NCI-H2171 (cell line): ENCODE measurements around the gene ASTN2.
"Not testable (repeated sequence)": the region's sequence is repeated elsewhere in the genome, so short reads cannot be mapped to it uniquely, and the experiment has no call there.

Source experiments
- DNase-seq: peaks from one replicate; lab custom pipeline; 2025; lab: John Stamatoyannopoulos, UW

ASTN2 gene

DNA sequence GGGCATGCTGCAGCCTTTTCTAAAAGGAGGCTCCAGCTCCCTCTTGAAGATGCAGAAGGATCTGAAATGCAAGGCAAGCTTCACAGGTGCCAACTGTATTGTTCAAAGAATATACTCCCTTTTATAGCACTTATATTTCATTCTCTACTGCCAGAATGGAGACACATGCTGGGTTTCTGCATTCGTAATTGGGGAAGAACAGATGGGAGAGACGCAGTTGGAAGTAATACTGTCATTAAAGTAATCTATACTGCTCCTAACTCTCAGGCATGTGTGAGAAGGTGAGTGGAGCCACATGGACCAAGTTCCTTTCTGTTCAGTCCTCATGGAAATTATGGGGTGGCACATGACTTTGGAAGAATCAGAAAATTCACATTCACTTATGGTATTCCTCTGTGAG lies 501.3 kb downstream of the ASTN2 start:
- peak; percentile 65 for DNase-seq

DNA sequence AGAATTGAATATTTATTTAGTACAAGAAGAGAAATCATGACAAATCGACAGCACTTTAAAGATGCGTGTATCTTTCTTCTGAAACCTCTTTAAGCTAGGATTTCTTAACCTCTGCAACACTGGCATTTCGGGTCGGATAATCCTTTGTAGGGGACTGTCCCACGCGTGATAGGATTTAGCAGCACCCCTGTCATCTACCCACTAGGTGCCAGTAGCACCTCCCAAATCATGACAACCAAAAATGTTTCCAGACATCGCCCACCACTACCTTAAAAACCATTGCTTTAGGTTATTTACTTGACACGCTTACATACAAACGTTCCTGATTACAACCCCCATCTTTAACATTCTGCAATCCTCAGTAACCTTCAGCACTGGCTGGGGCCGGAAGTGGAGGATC lies 504.7 kb downstream of the ASTN2 start:
- DNase-seq: no peak

- DNase-seq: no peak
Observed at GRCh38 chr9:116907989-116908388, 506.9 kb downstream of the ASTN2 start.

GRCh38 chr9:116905171-116905588 lies 509.7 kb downstream of the ASTN2 start:
- DNase-seq: no peak

GRCh38 chr9:116904165-116904564 lies 510.7 kb downstream of the ASTN2 start:
- DNase-seq: no peak

GRCh38 chr9:116901260-116901659 lies 513.6 kb downstream of the ASTN2 start:
- no peak for DNase-seq

DNA sequence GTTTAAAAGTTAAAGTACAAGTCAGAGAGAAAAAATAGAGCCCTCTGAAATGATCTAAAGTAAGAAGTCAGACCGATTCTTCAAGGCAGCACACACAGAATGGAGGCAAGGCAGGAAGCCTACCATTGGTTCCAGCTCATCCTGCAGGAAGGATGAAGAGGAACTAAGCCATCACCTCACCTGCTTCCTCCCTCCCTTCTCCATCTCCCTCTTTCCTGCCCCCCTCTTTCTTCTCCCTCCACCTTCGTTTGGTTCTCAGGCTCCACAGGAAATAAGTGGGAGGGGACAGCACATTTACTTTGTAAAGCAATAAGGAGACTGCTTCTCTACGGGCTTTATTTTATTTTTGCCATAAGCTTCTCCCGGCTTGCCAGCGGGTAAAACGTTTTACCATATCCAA lies 514.3 kb downstream of the ASTN2 start:
- DNase-seq: no peak

- DNase-seq: no peak
Observed at GRCh38 chr9:116900007-116900367, 514.9 kb downstream of the ASTN2 start.

GRCh38 chr9:116899337-116900006 lies 515.4 kb downstream of the ASTN2 start:
- DNase-seq: no peak

- DNase-seq: not testable (repeated sequence)
Observed at GRCh38 chr9:116898131-116898530, 516.7 kb downstream of the ASTN2 start.

DNA sequence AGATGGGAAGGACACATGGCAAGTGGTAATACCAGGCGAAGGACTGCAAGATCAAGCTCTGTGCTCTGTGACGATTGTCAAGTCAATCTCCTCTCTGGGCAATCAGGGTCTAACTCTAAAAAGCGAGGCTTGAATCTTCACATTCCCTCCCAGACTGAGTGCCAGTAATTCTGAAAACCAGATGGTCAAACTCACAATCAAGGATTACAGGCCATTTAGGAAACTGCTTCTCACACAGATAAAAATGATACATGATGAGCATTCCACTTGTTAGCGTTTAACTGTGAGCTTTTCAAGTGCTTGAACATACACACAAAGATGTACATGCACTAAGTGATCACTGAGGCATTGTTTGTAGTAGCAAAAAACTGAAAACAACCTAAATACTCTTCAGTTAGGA lies 517.7 kb downstream of the ASTN2 start:
- DNase-seq: no peak

- DNase-seq: no peak
Observed at GRCh38 chr9:116895961-116896360, 518.9 kb downstream of the ASTN2 start.

DNA sequence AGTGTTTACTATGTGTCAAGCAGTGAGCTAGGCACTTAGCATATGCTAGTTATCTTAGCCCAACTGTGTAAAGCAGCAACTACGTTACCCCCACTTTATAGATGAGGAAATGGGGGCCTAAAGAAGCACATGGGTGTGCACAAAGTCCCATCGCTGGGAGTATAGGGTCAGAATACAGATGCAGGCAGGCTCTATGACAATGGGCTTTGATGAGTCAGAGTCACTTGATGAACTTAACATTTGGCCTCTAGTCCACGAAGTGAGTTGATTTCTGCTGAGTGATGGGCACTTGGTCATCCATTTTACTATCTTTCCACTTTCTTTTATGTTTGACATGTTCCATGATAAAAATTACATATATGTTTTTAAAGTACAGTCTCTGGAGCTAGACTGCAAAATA lies 523.4 kb downstream of the ASTN2 start:
- no peak for DNase-seq

GRCh38 chr9:116888476-116888875 lies 526.4 kb downstream of the ASTN2 start:
- DNase-seq: not testable (repeated sequence)

- DNase-seq: no peak
Observed at GRCh38 chr9:116888066-116888465, 526.8 kb downstream of the ASTN2 start.

GRCh38 chr9:116883676-116884075 lies 531.2 kb downstream of the ASTN2 start:
- no peak for DNase-seq

- DNase-seq: no peak
Observed at GRCh38 chr9:116877072-116877471, 537.8 kb downstream of the ASTN2 start.

GRCh38 chr9:116875576-116875975 lies 539.3 kb downstream of the ASTN2 start:
- no peak for DNase-seq

- no peak for DNase-seq
Observed at GRCh38 chr9:116873937-116874914, 540.6 kb downstream of the ASTN2 start.

DNA sequence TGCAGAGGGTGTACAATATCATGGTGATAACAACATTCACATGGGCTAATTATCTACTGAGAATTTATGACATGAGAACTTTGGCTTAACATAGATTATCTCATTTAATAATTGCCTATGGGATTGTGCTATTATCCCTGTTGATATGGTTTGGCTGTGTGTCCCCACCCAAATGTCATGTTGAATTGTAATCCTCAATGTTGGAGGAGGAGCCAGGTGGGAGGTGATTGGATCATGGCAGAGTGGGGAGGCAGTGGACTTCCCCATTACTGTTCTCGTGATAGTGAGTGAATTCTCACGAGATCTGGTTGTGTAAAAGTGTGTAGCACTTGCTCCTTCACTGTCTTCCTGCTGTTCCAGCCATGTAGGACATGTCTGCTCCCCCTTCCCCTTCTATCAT lies 541.4 kb downstream of the ASTN2 start:
- DNase-seq: no peak

DNA sequence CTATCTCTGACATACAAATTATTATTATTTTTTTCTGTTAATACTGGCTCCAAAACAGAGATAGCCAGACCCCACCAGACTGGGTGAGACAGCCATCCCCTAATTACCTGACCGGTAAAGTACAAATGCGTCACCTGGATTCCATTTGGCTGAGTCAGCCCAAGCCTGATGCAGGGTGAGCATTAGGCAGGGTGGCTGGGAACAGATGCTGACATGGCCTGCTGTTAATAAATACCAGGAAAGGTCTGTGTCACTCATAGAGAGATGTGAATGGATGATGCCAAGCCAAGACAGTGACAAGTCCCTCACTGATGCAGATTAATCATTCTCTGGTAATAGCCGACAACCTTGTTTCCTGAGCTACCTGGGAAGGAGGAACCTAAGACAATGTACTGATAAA lies 544.3 kb downstream of the ASTN2 start:
- DNase-seq: no peak

DNA sequence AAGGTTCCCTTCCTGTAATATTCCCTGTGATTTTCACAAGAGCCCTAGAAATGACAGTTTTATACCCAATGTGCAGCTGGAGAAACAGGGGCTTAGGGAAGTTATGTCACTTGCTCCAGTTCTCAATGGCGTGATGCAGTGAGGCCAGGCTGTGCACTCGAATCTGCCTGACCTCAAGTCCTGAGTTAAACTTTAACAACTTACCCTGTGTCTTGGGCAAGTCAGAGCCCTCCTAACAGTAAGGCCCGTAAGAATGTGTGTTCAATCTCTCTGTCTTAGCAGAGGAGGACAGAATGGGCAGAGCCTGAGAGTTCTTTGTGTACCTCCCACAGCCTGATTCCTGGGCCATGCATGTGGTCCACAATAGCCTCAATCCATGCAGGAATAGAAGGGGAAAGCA lies 546.7 kb downstream of the ASTN2 start:
- DNase-seq: no peak

GRCh38 chr9:116861321-116861720 lies 553.5 kb downstream of the ASTN2 start:
- DNase-seq: no peak
